ENCODE results near the gene HES4. TPM values are rescaled to one million over a fixed set of nuclear protein-coding genes. Genes with fewer than 3 reads are reported as not detected.
"Not testable (repeated sequence)": the region's sequence is repeated elsewhere in the genome, so short reads cannot be mapped to it uniquely, and the experiment has no call there.

HES4 gene
- total RNA-seq, 1 donor from 2014 or later: 15.1 TPM

- DNase-seq: peak; percentile 82
These were observed 33.2 kb upstream of the HES4 start for GRCh38 chr1:1033009-1033587.

DNA sequence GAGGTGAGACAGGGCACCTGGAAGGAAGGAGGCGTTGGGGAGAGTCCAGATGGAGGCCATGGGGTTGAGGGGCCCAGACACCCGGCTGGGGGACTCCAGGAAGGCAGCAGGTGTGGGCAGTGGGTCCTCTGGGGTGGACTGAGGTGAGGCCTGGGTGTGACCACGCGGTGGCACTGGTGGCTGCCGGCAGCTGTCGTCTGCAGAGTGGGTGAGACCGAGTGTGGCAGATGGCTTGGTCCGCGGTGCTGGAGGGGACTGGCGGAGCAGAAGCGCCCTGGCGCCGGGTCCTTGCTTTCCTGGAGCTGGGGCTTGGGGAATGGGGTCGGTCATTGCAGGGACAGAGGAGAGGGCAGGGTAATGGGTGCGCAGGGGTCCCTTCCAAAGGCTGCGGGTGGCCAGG lies 32.5 kb upstream of the HES4 start:
- no peak for DNase-seq

DNA sequence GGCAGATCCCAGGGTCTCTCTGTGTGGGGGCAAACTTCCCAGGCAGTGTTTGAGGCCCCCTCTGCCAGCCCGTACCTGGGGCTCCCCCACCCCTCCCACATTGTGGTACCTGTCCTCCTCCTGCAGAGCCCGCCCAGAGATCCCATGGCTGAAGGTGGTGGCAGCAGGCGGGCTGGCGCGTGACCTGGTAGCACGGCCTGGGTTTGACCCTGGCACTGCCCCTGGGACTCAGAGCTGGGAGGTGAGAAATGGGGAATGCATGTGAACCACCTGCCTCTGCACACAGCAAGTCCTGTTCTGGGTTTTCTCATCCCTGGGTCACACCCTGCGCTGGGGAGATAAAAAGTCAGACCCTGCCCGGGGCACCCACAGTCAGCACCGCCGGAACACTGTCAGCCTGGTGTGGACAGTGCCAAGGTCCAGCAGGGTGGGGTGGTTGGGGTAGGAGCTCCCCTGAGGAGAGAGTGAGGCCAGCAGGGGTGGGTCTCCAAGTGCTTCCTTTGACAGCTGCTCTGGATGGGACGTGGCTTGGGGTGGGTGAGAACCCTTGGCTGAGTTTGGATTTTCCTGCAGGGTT lies 31.9 kb upstream of the HES4 start:
- no peak for DNase-seq

DNA sequence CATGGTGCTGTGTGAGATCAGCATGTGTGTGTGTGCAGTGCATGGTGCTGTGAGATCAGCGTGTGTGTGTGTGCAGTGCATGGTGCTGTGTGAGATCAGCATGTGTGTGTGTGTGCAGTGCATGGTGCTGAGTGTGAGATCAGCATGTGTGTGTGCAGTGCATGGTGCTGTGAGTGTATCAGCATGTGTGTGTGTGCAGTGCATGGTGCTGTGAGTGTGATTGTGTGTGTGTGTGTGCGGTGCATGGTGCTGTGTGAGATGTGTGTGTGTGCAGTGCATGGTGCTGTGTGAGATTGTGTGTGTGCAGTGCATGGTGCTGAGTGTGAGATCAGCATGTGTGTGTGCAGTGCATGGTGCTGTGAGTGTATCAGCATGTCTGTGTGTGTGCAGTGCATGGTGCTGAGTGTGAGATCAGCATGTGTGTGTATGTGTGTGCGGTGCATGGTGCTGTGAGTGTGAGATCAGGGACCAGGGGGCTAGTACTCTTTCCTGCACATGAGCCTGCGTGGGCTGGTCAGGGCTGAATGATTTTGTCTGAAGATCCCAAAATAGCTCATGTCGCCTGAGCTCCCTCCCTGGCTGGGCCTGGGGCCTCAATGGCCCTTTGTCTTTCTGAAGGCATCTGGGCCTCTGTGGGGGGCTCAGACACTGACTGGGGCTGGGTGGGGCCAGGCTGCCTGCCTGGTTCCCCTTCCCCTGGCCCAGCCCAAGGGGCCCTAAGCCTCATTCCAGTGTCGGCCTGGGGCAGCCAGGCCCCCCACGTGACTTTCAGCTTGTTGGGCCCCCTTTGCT lies 31.2 kb upstream of the HES4 start:
- not testable (repeated sequence) for DNase-seq

DNA sequence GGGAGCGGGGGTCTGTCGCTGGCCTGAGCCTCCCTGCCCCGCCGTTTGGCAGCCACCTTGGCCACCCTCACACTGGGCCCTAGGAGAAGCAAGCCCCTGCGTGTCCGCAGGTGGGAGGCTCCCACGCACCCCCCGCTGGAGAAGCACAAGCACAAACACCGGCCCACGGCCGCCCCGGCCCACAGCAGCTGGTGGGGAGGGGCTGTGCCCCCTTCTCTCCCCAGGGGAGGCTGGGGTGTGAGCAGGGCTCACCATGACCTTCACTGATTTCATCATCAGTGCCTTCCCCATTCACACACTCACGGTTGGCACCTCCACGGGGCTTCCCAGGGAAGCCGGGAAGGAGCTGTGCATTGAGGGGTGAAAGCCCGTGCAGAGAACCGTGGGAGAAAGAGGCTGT lies 27.9 kb upstream of the HES4 start:
- DNase-seq: no peak

DNA sequence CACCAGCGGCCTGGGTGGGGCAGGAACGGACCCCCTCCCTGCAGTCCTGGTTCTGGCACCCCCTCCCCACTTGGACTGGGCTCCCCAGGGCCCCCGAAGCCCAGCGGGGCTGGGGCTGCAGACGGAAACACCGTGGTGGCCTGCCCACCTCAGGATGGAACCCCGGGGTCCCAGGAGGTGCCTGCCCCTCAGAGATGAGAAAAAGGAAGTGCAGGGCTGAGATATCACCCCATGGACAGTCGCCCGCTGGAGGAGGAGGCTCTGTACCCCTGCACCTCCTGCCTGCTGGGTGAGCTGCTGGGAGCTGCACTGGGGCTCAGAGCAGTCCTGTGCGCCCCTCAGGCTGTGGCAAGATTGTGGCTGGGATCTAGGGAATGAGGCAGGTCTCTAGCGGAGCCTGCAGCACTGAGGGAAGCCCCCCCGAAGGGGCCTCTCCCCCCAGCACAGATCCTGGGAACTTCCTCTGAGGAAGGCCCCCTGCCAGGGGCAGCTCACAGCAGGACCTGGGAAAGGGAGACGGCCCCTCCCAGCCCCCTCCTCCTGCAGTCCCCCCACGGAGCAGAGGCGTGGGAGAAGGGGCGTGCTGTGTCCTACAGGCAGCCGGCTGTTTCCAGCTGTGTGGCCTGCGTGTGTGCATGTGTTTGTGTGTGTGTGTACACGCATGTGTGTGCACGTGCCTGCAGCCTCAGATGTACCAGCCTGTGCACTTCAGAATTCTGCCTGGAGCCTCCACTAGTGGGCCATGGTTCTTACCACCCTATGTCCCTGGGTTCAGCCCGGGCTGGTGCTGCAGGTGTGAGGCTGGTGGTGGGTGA lies 26.9 kb upstream of the HES4 start:
- DNase-seq: no peak

DNA sequence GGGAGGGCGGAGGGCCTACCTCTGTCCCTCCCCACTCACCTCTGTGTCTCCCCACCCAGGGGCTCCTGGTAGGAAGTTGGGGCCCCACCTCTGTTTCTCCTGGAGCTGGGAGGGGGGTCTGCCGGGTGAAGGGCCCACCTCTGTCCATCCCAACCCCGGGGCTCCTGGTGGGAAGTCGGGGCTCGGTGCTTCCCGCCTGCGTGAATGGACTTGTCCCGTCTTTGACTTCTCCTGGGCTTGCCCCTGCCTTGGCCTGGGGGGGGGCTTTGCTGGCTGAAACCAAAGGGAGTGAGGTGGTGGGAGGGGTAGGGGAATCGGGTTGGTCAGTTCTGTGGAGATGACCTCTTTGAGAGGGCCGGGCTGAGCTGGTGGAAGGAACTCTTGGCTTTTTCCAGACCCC lies 25.8 kb upstream of the HES4 start:
- DNase-seq: no peak

DNA sequence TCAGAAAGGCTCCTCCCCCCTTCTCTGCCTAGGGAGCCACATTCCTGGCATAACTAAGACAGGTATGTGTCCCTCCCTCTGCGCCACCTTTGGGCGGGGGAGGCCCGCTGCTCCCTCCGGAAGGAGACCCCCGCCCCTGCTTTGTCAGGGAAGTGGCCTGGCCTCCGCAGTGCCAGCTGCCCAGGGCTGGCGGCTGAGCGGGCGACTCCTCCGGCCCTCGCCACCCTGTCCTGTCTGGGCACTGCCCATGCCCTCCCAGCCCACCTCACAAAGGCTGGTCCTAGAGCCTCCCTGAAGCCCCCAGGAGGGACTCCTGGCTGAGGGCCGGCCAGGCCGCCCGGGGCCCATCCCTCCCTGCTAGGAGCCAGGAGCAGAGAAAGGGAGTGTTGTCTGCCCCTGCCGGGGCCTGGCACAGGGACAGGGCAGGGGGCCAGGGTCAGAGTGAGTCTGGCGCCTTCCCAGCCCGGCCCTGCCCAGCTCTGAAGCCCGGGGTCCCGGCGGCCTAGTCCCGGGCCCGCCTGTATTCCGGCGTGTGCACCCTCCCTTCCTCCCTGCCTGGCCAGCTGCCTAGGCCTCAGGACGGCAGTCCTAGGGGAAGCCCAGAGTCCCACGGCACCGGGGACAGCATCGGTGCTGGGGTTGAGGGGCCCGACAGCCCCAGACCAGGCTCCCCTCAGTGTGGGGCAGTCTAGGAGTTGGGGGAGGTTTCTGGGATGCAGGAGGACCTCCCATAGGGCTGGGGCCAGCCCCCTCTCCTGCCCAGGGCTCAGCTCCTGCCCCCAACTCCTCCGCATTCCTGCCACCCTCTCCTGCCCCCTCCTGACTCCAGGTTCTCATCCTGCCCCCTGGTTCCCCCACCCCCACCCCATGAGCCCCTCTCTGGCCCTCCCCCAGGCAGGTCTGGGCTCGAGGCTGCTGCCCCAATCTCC lies 25.1 kb upstream of the HES4 start:
- no peak for DNase-seq

GRCh38 chr1:1024149-1024770 lies 24.4 kb upstream of the HES4 start:
- no peak for DNase-seq

DNA sequence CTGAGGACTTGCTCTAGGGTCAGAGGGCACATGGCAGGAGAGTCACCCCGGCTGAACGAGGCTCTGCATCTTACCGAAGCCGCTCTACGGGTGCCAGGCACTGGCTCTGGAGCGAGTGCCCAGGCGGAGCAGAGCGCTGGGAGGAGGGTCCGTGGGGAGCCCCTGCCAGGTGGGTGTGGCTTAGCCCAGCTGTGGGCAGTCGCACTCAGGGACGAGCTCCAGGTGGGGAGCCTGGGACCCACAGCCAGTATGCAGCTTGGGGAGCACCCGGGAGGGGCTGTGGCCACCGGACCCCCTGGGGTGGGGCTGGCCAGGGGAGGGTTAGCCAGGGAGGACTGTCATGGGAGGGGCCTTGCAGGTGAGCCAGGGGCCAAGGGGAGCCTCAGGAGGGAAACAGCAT lies 23.8 kb upstream of the HES4 start:
- DNase-seq: no peak

DNA sequence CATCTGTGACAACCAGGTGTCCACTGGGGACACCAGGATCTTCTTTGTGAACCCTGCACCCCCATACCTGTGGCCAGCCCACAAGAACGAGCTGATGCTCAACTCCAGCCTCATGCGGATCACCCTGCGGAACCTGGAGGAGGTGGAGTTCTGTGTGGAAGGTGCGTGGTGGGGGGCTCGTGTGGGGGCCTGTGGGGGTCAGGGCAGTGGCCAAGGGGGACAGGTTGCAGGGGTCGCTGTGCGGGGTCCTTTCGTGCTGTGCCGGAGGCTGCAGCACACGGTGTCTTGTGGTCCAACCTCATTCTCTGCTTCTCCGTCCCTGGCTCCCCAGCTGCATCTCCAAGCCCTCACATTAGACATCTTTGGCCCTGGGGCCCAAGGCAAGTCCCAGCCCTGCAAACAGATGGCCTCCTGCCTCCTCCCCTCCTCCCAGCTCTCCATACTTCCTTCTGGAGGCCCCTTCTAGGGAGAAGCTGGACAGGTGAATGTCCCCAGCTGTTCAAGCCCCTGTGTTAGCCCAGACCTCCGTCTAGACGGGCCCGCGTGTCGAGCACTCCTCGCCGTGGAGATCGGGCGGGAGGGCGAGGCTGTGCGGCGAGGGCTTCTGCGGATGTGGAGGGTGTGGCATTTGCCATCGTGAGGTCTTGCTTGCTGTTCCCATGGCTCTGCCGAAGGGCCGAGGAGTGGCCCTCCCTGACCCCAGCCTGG lies 22.6 kb upstream of the HES4 start:
- DNase-seq: no peak

DNA sequence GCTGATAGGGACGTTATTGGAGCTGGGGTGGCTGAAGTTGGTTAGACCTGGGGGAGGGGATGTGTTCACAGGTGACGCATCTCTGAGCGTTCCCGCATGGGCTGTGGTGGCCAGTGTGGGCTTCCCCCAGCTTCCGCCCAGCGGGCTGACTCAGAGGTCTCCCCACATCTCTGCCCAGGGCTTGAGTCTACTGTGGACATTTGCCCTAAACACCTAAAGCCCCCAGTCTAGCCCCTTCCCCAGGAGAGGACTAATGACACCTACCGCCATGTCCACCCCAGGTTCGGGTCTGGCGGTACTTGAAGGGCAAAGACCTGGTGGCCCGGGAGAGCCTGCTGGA lies 22.0 kb upstream of the HES4 start:
- no peak for DNase-seq

- no peak for DNase-seq
These were observed 21.4 kb upstream of the HES4 start for GRCh38 chr1:1021010-1021919.

DNA sequence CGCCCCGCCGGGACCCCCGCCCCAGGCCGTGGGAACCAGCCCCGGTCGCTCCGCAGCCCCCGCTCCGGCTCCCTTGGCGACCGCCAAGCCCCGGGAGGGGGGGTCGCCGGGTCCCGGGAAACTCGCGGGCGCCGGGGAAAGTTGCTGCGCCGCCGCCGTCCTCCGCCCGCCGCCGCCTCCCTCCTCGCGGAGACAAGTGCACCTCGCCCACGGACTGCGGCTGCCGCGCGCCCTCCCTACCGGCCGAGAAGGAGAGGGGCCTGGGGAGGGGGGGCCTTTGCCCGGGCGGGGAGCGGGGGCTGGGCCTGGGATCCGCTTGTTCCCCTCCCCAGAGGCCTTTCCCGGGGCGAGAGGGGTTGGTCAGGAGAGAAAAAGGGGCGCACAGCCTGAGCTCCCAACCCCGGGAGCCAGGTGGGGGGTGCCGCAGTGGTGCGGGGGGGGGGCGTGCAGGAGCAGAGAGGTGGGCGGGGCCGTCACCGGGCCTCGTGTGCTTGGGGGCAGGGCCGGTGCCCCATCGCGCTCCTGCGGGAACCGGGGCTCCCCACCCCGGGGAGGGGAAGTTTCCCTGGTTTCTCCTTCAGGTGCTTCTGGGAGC lies 20.6 kb upstream of the HES4 start:
- no peak for DNase-seq

DNA sequence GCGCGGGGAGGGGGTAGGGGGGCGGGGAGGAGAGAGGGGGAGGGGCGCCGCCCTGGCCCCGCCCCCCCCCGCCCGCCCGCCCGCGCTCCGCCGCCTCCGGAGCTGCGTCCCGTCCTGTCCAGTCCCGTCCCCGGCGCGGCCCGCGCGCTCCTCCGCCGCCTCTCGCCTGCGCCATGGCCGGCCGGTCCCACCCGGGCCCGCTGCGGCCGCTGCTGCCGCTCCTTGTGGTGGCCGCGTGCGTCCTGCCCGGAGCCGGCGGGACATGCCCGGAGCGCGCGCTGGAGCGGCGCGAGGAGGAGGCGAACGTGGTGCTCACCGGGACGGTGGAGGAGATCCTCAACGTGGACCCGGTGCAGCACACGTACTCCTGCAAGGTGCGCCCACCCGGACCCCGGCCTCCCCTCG lies 20.1 kb upstream of the HES4 start, which contains the start of gene AGRN:
AGRN (plus strand) TSS at position 121 of the 405 bp plus-strand sequence; CDS start at position 174, 53 bp downstream.
- no peak for DNase-seq

DNA sequence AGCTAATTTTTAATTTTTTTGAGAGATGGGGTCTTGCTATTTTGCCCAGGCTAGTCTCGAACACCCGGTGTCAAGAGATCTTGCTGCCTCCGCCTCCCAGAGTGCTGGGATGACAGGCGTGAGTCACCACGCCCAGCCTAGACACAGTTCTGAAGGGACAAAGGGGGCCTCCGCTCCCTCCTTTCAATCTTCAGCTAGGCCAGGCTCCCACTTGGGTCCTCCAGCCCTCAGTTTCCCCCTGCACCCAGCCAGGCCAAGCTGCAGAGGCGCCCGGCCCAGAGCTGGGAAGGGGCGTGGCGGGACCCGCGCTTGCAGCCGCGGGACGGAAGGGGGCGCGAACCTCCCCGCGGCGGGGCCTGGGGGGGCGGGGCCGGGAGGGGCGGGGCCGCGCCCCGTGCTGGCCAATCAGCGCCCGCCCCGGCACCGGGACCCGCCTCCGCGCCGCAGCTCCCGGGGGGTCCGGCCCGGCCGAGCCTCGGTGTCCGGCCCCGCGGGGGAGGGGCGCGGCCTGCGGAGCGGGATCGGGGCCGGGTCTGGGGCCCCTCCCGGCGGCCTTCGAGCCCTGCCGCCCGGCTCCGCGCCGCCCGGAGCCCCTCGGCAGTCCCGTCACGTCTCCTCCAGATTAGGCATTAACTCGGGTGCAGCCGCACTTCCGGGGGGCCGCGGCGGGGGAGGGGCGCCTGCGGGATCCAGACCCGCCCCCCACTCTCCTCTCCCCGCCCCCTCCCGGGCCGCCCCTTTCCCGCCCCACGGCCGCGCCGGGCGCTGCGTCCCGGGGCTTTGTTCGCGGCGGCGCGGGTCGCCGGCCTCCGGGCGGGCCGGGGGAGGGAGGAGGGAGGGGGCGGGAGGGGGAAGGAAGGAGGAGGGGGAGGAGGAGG lies 19.5 kb upstream of the HES4 start:
- DNase-seq: peak; percentile 85

DNA sequence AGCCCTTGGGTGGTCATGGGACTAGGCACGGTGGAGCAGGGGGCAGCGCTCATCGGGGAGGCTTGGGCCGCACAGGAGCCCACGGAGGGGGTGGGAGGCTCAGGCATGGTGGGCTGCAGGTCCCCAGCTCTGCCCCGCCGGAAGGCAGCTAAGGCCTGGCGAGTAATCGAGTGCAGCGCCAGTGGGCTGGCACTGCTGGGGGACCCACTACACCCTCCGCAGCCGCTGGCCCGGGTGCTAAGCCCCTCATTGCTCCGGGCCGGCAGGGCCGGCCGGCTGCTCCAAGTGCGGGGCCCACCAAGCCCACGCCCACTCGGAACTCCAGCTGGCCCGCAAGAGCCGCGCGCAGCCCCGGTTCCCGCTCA lies 18.4 kb upstream of the HES4 start:
- DNase-seq: not testable (repeated sequence)
